Smooth muscle cell (in vitro differentiated cells): ENCODE measurements around the gene NAPA. TPM values are rescaled to one million over a fixed set of nuclear protein-coding genes. Genes with fewer than 3 reads are reported as not detected.

Experiments used
- DNase-seq: peaks from one replicate; lab custom pipeline; 2025; ENCODE audit not compliant: unreplicated experiment; lab: John Stamatoyannopoulos, UW
- H2AFZ ChIP-seq: fragments of 200-600 bp; sonication (generic); 2 replicates; pipeline ENCODE4 v1.6.0; 2016; ENCODE audit warnings: antibody characterized with exemption, low read depth, mild to moderate bottlenecking
- H3F3A ChIP-seq: fragments of 200-600 bp; sonication (generic); 2 replicates; pipeline ENCODE4 v1.6.0; 2017; ENCODE audit warnings: antibody characterized with exemption, low read depth
- H3K27ac ChIP-seq: fragments of 200-600 bp; sonication (generic); 2 replicates; pipeline ENCODE4 v1.5.1; 2016; ENCODE audit warnings: low read depth, mild to moderate bottlenecking
- H3K27me3 ChIP-seq: fragments of 200-600 bp; sonication (generic); 2 replicates; pipeline ENCODE4 v1.6.1; 2016; ENCODE audit warnings: low read depth, mild to moderate bottlenecking
- H3K36me3 ChIP-seq: fragments of 200-600 bp; sonication (generic); 2 replicates; pipeline ENCODE4 v1.5.1; 2016; ENCODE audit warnings: low read depth
- H3K4me1 ChIP-seq: fragments of 200-600 bp; sonication (generic); 2 replicates; pipeline ENCODE4 v1.5.1; 2016; ENCODE audit warnings: low read depth
- H3K4me2 ChIP-seq: fragments of 200-600 bp; sonication (generic); 2 replicates; pipeline ENCODE4 v1.6.0; 2016; ENCODE audit warnings: mild to moderate bottlenecking
- H3K4me3 ChIP-seq: fragments of 200-600 bp; sonication (generic); 2 replicates; pipeline ENCODE4 v1.5.1; 2016; ENCODE audit warnings: mild to moderate bottlenecking
- H3K79me2 ChIP-seq: fragments of 200-600 bp; sonication (generic); 2 replicates; pipeline ENCODE4 v1.6.0; 2016; ENCODE audit warnings: low read depth, mild to moderate bottlenecking
- H3K9ac ChIP-seq: fragments of 200-600 bp; sonication (generic); 2 replicates; pipeline ENCODE4 v1.6.0; 2016; ENCODE audit warnings: low read depth
- H3K9me3 ChIP-seq: fragments of 200-600 bp; sonication (generic); replicated peaks from 2 replicates; pipeline ENCODE4 v1.5.1; 2016; ENCODE audit warnings: low read depth
- H4K20me1 ChIP-seq: fragments of 200-600 bp; sonication (generic); 2 replicates; pipeline ENCODE4 v1.6.0; 2016; ENCODE audit warnings: low read depth
- WGBS: methylation state at CpG from one replicate; pipeline ENCODE4 v1.1.7; 2016; ENCODE audit warnings: low lambda C conversion rate; 5-methylcytosine and 5-hydroxymethylcytosine counted together
- polyA plus RNA-seq: library from polyadenylated mRNA; unstranded; fragments of >200 nt; fragmentation: Nextera tagmentation; extraction: Ambion mirVana; gene quantifications from 2 replicates; pipeline ENCODE4 v1.2.1, GENCODE V29; 2016
- total RNA-seq: library from RNA; depleted of rRNA; stranded (reverse); fragments of >200 nt; gene quantifications from 2 replicates; pipeline ENCODE4 v1.2.3, GENCODE V29; 2014
- TF ChIP-seq, protein P1 (sequence below): fragments of 200-600 bp; sonication (generic); IDR thresholded peaks from 2 replicates; pipeline ENCODE4 v1.5.1; 2017; ENCODE audit warnings: borderline replicate concordance, mild to moderate bottlenecking, antibody characterized with exemption; ENCODE audit not compliant: insufficient read depth, poor library complexity, severe bottlenecking

Gene NAPA
- total and polyA plus RNA-seq, 2 experiments from 2014 or later: 65.0 to 78.7 TPM

DNA sequence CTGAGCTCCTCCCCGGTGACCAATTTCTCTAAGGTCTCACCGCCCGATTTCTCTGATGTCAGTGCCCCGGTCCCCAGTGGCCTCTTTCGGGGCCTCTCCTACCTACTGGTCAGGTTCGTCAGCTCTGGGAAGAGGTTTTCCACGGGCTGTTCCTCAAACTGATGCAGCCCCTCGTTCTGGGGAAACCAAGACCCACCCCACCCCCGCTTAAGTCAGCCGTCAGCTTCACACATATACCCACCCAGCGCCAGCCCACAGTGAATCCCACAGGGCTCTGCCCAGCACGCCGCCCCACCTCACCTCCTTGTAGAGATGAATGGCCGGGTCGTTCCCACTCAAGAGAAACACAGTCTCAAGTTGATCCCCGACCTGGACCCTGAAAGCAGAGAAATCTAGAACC, 34.2 kb downstream of the NAPA start:
- Histone ChIP-seq H3K79me2 (no peaks in the 10 kb centered on the region), H3K9ac (no peak overlapping the region), H3K27ac (no peak overlapping the region), H3K4me2 (peak overlapping the region; percentile 63), H2AFZ (no peak overlapping the region), H3F3A (peaks cover 4% of the 10 kb centered on the region), H3K27me3 (no peaks in the 10 kb centered on the region), H3K9me3 (no peaks in the 10 kb centered on the region), H3K4me3 (no peak overlapping the region), H3K36me3 (no peaks in the 10 kb centered on the region), H4K20me1 (no peaks in the 10 kb centered on the region), H3K4me1 (no peaks in the 10 kb centered on the region)
- no peak for DNase-seq
- TF ChIP-seq, protein P1, sequence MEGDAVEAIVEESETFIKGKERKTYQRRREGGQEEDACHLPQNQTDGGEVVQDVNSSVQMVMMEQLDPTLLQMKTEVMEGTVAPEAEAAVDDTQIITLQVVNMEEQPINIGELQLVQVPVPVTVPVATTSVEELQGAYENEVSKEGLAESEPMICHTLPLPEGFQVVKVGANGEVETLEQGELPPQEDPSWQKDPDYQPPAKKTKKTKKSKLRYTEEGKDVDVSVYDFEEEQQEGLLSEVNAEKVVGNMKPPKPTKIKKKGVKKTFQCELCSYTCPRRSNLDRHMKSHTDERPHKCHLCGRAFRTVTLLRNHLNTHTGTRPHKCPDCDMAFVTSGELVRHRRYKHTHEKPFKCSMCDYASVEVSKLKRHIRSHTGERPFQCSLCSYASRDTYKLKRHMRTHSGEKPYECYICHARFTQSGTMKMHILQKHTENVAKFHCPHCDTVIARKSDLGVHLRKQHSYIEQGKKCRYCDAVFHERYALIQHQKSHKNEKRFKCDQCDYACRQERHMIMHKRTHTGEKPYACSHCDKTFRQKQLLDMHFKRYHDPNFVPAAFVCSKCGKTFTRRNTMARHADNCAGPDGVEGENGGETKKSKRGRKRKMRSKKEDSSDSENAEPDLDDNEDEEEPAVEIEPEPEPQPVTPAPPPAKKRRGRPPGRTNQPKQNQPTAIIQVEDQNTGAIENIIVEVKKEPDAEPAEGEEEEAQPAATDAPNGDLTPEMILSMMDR: no peak
- WGBS: 86% methylated on average over 16 of the region's 16 CpGs

DNA sequence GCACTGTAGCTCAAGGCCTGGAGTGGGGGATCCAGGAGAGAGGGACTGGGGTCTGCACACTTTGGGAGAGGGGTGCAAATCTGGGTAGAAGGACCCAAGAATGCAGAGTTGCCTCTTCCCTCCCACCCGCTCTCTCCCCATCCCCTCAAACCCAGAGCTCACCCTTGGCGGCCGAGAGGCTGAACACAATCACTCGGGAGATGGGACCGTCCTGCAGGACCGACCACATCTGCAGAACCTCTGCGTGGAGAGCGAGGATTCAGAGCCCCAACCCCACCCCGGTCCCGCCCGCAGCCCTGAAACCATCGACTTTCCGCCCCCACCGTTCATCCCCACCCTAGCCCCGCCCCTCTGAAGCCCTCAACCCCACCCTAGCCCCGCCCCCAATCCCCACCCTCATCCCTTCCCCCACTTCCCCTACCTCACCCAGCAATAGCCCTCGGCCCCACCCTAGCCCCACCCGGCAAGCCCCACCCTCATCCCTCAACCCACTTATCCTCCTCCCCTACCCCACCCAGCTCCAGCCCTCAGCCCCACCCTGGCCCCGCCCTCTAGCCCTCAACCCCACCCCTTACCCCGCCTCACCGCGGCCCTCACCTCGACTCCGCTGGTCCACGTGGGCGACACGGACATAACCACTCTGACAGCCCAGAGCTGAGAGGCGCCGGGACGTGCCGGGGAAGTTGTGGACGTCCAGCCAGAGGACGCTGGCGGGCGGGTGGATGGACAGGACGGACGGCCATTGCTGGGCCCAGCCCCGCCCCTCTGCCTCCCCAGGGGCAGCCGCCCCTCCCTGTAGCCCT, 35.0 kb downstream of the NAPA start:
- Histone ChIP-seq H2AFZ (no peak overlapping the region), H3K4me3 (no peak overlapping the region), H3K9me3 (no peaks in the 10 kb centered on the region), H3K4me2 (peak overlapping the region; percentile 63), H3K4me1 (no peaks in the 10 kb centered on the region), H3K27me3 (no peaks in the 10 kb centered on the region), H3K79me2 (no peaks in the 10 kb centered on the region), H4K20me1 (no peaks in the 10 kb centered on the region), H3F3A (peaks cover 3% of the 10 kb centered on the region), H3K9ac (no peak overlapping the region), H3K36me3 (no peaks in the 10 kb centered on the region), H3K27ac (no peak overlapping the region)
- DNase-seq: no peak
- 12% methylated on average over 24 of the region's 39 CpGs for WGBS
- TF ChIP-seq, protein P1: no peak

DNA sequence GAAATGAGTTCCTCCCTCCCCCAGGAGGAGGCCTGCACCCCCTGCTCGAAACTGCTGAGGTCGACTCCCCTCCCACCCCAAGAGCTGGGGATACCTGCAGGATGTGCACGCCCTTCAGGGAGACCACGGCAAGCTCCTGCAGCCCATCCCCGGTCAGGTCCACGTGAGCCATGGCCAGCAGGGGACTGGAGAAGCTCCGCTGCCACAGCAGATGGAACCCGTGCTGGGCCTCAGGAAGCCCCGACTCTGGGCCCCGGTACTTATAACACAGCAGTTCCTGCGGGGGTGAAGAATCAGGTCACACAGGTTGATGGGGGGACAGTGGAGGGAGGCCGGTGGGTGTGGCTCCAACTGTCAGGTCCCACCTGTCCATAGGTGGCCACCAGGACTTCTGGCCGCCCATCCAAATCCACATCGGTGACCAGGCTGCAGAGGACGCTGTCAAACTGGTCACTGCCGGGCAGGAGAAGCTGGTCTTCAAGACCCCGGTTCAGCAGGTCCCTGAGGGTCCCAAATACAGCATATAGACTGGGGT, 38.4 kb downstream of the NAPA start:
- H3K27ac ChIP-seq: no peak overlapping the region
- H3K4me3 ChIP-seq: no peak overlapping the region
- no peak overlapping the region for H3K9ac ChIP-seq
- no peak overlapping the region for H2AFZ ChIP-seq
- H3K36me3 ChIP-seq: no peaks in the 10 kb centered on the region
- H4K20me1 ChIP-seq: no peaks in the 10 kb centered on the region
- DNase-seq: no peak
- H3K9me3 ChIP-seq: no peaks in the 10 kb centered on the region
- no peaks in the 10 kb centered on the region for H3K79me2 ChIP-seq
- H3K27me3 ChIP-seq: peaks cover 12% of the 10 kb centered on the region
- 87% methylated on average over 16 of the region's 17 CpGs for WGBS
- TF ChIP-seq, protein P1: no peak
- no peaks in the 10 kb centered on the region for H3F3A ChIP-seq
- no peaks in the 10 kb centered on the region for H3K4me1 ChIP-seq
- no peak overlapping the region for H3K4me2 ChIP-seq
